HepG2 (cell line): ENCODE data around the gene TBCCD1. TPM values are rescaled to one million over a fixed set of nuclear protein-coding genes. Genes with fewer than 3 reads are reported as not detected.

Experiments
- ASH2L ChIP-seq: fragments of 300-600, 200-600 bp; sonication (generic); IDR thresholded peaks from 2 replicates; pipeline ENCODE4 v1.7.0; 2017; ENCODE audit warnings: low read depth, mild to moderate bottlenecking, moderate library complexity, mixed read lengths, low read length; ENCODE audit not compliant: insufficient read length
- MTA1 ChIP-seq: sonication (generic); formaldehyde crosslinking; IDR thresholded peaks from 2 replicates; pipeline ENCODE4 v1.4.0; 2020; ENCODE audit warnings: missing genetic modification reagents, mild to moderate bottlenecking, borderline replicate concordance
- NPAS2 ChIP-seq: sonication (generic); formaldehyde crosslinking; IDR thresholded peaks from 2 replicates; pipeline ENCODE4 v1.8.0; 2022; ENCODE audit warnings: mild to moderate bottlenecking, missing genetic modification reagents, borderline replicate concordance
- NR2C2 ChIP-seq: sonication (generic); formaldehyde crosslinking; IDR thresholded peaks from 2 replicates; pipeline ENCODE4 v1.4.0; 2020; ENCODE audit warnings: missing genetic modification reagents, mild to moderate bottlenecking, moderate library complexity, borderline replicate concordance
- TBX2 ChIP-seq: sonication (generic); formaldehyde crosslinking; IDR thresholded peaks from 2 replicates; pipeline ENCODE4 v1.5.0; 2020; ENCODE audit warnings: missing genetic modification reagents, mild to moderate bottlenecking, borderline replicate concordance
- ZMAT3 ChIP-seq: sonication (generic); formaldehyde crosslinking; conservative IDR thresholded peaks from 2 replicates; pipeline ENCODE4 v1.7.0; 2021; ENCODE audit warnings: missing genetic modification reagents
- ZNF121 ChIP-seq: sonication (generic); formaldehyde crosslinking; IDR thresholded peaks from 2 replicates; pipeline ENCODE4 v1.5.0; 2020; ENCODE audit warnings: mild to moderate bottlenecking, missing genetic modification reagents
- ZNF460 ChIP-seq: sonication (generic); formaldehyde crosslinking; IDR thresholded peaks from 2 replicates; pipeline ENCODE4 v1.5.1; 2020; ENCODE audit warnings: missing genetic modification reagents, mild to moderate bottlenecking, borderline replicate concordance
- polyA plus RNA-seq, 8 experiments: library from polyadenylated mRNA; depleted of rRNA in 3 of 8; stranded (reverse) in 7 of 8; unstranded in 1 of 8; fragments of >200 nt; fragmentation: Illumina TruSeq in 4 of 8; extraction: Trizol in 4 of 8; gene quantifications; 2 replicates each; pipeline versions ENCODE4 v1.2.1 to v1.2.3, GENCODE V29; 2011 to 2016; ENCODE audit warnings: low read depth in 4 of 8, missing spikeins in 1 of 8, mixed read lengths in 1 of 8; ENCODE audit not compliant: insufficient read depth in 1 of 8
- total RNA-seq, 5 experiments: library from RNA; depleted of rRNA; stranded (reverse); fragments of >200 nt; fragmentation: Illumina TruSeq; extraction: Trizol; gene quantifications; 2 replicates each; pipeline ENCODE4 v1.2.3, GENCODE V29; 2016; ENCODE audit warnings: low read depth in 1 of 5
- TF ChIP-seq, protein P1 (sequence below): sonication (generic); formaldehyde crosslinking; IDR thresholded peaks from 2 replicates; pipeline ENCODE4 v1.4.0; 2020; ENCODE audit warnings: missing genetic modification reagents
- TF ChIP-seq, protein P2 (sequence below): IDR thresholded peaks from 2 replicates; pipeline ENCODE4 v1.6.1; 2018; ENCODE audit warnings: missing genetic modification reagents
- TF ChIP-seq, protein P3 (sequence below): sonication (generic); formaldehyde crosslinking; IDR thresholded peaks from 2 replicates; pipeline ENCODE4 v1.4.0; 2020; ENCODE audit warnings: missing genetic modification reagents, mild to moderate bottlenecking, borderline replicate concordance
- TF ChIP-seq, protein P4 (sequence below): sonication (generic); formaldehyde crosslinking; IDR thresholded peaks from 2 replicates; pipeline ENCODE4 v1.9.0; 2021; ENCODE audit warnings: mild to moderate bottlenecking, missing genetic modification reagents

The TBCCD1 gene
- total and polyA plus RNA-seq, 2 of the 13 experiments (the other 11 are each of a cell fraction or from before 2014, with no cell fraction given): 13.6 to 16.2 TPM

DNA sequence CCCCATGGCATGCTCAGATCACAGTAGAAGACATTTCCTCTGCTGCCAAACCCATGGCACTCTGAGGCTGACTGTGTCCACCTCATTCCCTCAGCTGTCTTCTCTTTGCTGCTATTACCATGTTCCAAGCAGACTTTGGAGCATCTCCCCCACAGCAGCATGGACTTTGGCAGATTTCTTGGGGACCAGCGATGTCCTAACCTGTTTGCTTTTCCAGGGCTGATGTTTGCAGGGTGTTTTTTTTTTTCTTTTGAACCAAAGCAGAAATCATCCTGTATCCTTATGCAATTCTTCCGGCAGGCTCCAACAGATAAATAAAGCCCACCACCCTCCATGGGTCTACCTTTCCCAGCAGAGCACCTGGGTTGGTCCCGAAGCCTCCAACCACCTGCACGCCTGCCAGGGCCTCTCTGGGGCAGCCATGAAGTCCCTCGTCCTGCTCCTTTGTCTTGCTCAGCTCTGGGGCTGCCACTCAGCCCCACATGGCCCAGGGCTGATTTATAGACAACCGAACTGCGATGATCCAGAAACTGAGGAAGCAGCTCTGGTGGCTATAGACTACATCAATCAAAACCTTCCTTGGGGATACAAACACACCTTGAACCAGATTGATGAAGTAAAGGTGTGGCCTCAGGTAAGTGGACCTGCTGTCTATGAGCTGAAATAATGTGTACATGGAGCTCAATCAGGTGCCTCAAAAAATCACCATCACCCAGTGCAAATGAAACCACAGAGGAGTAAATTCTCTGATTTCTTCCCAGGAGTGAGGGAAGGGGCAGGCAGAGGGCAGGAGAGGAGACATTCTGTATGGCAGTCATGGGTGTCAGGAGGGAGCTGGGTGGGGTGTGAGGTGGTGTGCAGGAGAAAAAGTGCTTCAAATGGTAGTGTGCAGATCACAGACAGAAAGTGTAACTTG, 45.8 kb upstream of the TBCCD1 start, which contains the start of gene AHSG (continued):
- TF ChIP-seq, protein P1, sequence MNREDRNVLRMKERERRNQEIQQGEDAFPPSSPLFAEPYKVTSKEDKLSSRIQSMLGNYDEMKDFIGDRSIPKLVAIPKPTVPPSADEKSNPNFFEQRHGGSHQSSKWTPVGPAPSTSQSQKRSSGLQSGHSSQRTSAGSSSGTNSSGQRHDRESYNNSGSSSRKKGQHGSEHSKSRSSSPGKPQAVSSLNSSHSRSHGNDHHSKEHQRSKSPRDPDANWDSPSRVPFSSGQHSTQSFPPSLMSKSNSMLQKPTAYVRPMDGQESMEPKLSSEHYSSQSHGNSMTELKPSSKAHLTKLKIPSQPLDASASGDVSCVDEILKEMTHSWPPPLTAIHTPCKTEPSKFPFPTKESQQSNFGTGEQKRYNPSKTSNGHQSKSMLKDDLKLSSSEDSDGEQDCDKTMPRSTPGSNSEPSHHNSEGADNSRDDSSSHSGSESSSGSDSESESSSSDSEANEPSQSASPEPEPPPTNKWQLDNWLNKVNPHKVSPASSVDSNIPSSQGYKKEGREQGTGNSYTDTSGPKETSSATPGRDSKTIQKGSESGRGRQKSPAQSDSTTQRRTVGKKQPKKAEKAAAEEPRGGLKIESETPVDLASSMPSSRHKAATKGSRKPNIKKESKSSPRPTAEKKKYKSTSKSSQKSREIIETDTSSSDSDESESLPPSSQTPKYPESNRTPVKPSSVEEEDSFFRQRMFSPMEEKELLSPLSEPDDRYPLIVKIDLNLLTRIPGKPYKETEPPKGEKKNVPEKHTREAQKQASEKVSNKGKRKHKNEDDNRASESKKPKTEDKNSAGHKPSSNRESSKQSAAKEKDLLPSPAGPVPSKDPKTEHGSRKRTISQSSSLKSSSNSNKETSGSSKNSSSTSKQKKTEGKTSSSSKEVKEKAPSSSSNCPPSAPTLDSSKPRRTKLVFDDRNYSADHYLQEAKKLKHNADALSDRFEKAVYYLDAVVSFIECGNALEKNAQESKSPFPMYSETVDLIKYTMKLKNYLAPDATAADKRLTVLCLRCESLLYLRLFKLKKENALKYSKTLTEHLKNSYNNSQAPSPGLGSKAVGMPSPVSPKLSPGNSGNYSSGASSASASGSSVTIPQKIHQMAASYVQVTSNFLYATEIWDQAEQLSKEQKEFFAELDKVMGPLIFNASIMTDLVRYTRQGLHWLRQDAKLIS (CRISPR knock-in tag): peak; percentile 96; the same call in 1 of the 2 replicates
- peak; percentile 72; the same call in 1 of the 2 replicates for TF ChIP-seq ZNF460 (CRISPR knock-in tag)
- TF ChIP-seq NR2C2 (CRISPR knock-in tag): peak; percentile 85
- TF ChIP-seq, protein P2, sequence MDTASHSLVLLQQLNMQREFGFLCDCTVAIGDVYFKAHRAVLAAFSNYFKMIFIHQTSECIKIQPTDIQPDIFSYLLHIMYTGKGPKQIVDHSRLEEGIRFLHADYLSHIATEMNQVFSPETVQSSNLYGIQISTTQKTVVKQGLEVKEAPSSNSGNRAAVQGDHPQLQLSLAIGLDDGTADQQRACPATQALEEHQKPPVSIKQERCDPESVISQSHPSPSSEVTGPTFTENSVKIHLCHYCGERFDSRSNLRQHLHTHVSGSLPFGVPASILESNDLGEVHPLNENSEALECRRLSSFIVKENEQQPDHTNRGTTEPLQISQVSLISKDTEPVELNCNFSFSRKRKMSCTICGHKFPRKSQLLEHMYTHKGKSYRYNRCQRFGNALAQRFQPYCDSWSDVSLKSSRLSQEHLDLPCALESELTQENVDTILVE: no peak; the same call in none of the 2 replicates
- peak; percentile 85 for TF ChIP-seq TBX2 (CRISPR knock-in tag)
- TF ChIP-seq, protein P3, sequence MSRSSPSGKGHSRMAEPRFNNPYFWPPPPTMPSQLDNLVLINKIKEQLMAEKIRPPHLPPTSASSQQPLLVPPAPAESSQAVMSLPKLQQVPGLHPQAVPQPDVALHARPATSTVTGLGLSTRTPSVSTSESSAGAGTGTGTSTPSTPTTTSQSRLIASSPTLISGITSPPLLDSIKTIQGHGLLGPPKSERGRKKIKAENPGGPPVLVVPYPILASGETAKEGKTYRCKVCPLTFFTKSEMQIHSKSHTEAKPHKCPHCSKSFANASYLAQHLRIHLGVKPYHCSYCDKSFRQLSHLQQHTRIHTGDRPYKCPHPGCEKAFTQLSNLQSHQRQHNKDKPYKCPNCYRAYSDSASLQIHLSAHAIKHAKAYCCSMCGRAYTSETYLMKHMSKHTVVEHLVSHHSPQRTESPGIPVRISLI (CRISPR knock-in tag): peak; percentile 100
- TF ChIP-seq, protein P4, sequence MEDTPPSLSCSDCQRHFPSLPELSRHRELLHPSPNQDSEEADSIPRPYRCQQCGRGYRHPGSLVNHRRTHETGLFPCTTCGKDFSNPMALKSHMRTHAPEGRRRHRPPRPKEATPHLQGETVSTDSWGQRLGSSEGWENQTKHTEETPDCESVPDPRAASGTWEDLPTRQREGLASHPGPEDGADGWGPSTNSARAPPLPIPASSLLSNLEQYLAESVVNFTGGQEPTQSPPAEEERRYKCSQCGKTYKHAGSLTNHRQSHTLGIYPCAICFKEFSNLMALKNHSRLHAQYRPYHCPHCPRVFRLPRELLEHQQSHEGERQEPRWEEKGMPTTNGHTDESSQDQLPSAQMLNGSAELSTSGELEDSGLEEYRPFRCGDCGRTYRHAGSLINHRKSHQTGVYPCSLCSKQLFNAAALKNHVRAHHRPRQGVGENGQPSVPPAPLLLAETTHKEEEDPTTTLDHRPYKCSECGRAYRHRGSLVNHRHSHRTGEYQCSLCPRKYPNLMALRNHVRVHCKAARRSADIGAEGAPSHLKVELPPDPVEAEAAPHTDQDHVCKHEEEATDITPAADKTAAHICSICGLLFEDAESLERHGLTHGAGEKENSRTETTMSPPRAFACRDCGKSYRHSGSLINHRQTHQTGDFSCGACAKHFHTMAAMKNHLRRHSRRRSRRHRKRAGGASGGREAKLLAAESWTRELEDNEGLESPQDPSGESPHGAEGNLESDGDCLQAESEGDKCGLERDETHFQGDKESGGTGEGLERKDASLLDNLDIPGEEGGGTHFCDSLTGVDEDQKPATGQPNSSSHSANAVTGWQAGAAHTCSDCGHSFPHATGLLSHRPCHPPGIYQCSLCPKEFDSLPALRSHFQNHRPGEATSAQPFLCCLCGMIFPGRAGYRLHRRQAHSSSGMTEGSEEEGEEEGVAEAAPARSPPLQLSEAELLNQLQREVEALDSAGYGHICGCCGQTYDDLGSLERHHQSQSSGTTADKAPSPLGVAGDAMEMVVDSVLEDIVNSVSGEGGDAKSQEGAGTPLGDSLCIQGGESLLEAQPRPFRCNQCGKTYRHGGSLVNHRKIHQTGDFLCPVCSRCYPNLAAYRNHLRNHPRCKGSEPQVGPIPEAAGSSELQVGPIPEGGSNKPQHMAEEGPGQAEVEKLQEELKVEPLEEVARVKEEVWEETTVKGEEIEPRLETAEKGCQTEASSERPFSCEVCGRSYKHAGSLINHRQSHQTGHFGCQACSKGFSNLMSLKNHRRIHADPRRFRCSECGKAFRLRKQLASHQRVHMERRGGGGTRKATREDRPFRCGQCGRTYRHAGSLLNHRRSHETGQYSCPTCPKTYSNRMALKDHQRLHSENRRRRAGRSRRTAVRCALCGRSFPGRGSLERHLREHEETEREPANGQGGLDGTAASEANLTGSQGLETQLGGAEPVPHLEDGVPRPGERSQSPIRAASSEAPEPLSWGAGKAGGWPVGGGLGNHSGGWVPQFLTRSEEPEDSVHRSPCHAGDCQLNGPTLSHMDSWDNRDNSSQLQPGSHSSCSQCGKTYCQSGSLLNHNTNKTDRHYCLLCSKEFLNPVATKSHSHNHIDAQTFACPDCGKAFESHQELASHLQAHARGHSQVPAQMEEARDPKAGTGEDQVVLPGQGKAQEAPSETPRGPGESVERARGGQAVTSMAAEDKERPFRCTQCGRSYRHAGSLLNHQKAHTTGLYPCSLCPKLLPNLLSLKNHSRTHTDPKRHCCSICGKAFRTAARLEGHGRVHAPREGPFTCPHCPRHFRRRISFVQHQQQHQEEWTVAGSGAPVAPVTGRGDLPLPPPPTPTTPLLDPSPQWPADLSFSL: no peak
- TF ChIP-seq MTA1: peak; percentile 38; the same call in 1 of the 2 replicates
- peak; percentile 41; the same call in 1 of the 2 replicates for TF ChIP-seq ZNF121 (CRISPR knock-in tag)
- no peak for TF ChIP-seq NPAS2 (CRISPR knock-in tag)
- peak; percentile 85 for TF ChIP-seq ASH2L
- peak; percentile 69; the same call in 1 of the 2 replicates for TF ChIP-seq ZMAT3 (CRISPR knock-in tag)
